Endodermal cell (in vitro differentiated cells): ENCODE measurements around the gene CETP. TPM values are rescaled to one million over a fixed set of nuclear protein-coding genes. Genes with fewer than 3 reads are reported as not detected.

Experiments
- DNase-seq: peaks from one replicate; pipeline ENCODE4 v3.0.0-alpha.2; 2017
- H3K27ac ChIP-seq: 2 replicates; pipeline ENCODE4 v1.5.1; 2013; ENCODE audit warnings: mild to moderate bottlenecking, low read depth, low read length, moderate library complexity
- H3K27me3 ChIP-seq: 2 replicates; pipeline ENCODE4 v1.6.1; 2013; ENCODE audit warnings: mild to moderate bottlenecking, low read length, moderate library complexity; ENCODE audit not compliant: insufficient read depth, control insufficient read depth, poor library complexity, severe bottlenecking
- H3K36me3 ChIP-seq: 2 replicates; pipeline ENCODE4 v1.7.0; 2013; ENCODE audit warnings: mild to moderate bottlenecking, low read length, moderate library complexity; ENCODE audit not compliant: control insufficient read depth, insufficient read depth
- H3K4me1 ChIP-seq: one replicate; pipeline ENCODE4 v1.7.0; 2013; ENCODE audit warnings: low read length; ENCODE audit not compliant: control insufficient read depth, insufficient read depth
- H3K4me3 ChIP-seq: 2 replicates; pipeline ENCODE4 v1.5.1; 2013; ENCODE audit warnings: mild to moderate bottlenecking, low read length, moderate library complexity
- H3K9ac ChIP-seq: 2 replicates; pipeline ENCODE4 v1.6.1; 2013; ENCODE audit warnings: mild to moderate bottlenecking, low read length, moderate library complexity; ENCODE audit not compliant: poor library complexity, severe bottlenecking; ENCODE audit errors: extremely low read depth
- H3K9me3 ChIP-seq: 2 replicates; pipeline ENCODE4 v1.6.1; 2013; ENCODE audit warnings: mild to moderate bottlenecking, low read length, moderate library complexity; ENCODE audit not compliant: control insufficient read depth
- H3K27ac Mint-ChIP-seq: 2 replicates; pipeline ENCODE4 v1.8.0; 2020; ENCODE audit warnings: mixed read lengths
- H3K27me3 Mint-ChIP-seq: 2 replicates; pipeline ENCODE4 v1.8.0; 2021; ENCODE audit warnings: mild to moderate bottlenecking, mixed read lengths; ENCODE audit not compliant: insufficient read depth
- H3K36me3 Mint-ChIP-seq: 2 replicates; pipeline ENCODE4 v1.8.0; 2020; ENCODE audit warnings: low read depth, mixed read lengths
- H3K4me1 Mint-ChIP-seq: 2 replicates; pipeline ENCODE4 v1.8.0; 2020; ENCODE audit warnings: mixed read lengths
- H3K4me3 Mint-ChIP-seq: 2 replicates; pipeline ENCODE4 v1.8.0; 2020; ENCODE audit warnings: mild to moderate bottlenecking, moderate library complexity, mixed read lengths
- H3K9me3 Mint-ChIP-seq: 2 replicates; pipeline ENCODE4 v1.8.0; 2020; ENCODE audit warnings: mild to moderate bottlenecking, mixed read lengths
- WGBS, 2 experiments: methylation state at CpG; one replicate each; pipeline versions ENCODE4 v1.1.5 to v1.1.7; 2013; ENCODE audit warnings: missing lambda C conversion rate in 2 of 2, mixed read lengths in 1 of 2; ENCODE audit not compliant: insufficient coverage in 1 of 2, insufficient read length in 1 of 2; 5-methylcytosine and 5-hydroxymethylcytosine counted together
- total RNA-seq, 2 donors: library from RNA; stranded (reverse); fragmentation: NEBNext Ultra II Directional in 1 of 2; extraction: Animal tissue kit (Norgen Biotek cat#: 25700) in 1 of 2; gene quantifications; 2 replicates in 1 of 2; 3 replicates in 1 of 2; pipeline ENCODE4 v1.2.1, GENCODE V29; 2021
- TF ChIP-seq, protein P1 (sequence below): fragments of 200-600 bp; sonication (generic); conservative IDR thresholded peaks from 2 replicates; pipeline ENCODE4 v1.5.0; 2021; ENCODE audit warnings: antibody characterized with exemption, mild to moderate bottlenecking

The CETP gene
- total RNA-seq, 2 donors from 2014 or later = not detected

DNA sequence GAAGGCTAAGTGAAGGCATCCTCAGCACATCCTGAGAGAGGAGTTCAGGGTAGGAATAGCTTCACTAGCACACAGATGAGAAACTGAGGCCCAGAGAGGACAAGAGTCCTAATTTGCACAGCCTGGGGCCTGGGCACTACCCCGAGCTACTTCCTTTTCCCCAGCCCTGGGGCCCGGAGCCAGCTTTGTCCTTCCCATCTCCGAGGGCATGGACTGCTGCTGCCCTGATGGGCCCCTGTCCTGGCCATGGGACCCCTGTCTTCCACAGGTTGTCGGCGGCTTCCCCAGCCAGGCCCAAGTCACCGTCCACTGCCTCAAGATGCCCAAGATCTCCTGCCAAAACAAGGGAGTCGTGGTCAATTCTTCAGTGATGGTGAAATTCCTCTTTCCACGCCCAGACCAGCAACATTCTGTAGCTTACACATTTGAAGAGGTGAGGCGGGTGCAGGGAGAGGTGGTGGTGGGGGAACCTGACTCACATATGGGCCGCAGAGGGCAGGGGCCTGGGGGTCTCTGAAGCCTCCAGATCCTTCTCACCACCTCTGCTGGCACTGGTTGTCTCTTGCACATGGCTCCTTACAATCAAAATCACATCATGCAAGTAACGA, 16.2 kb downstream of the CETP start:
- H3K27ac Mint-ChIP-seq = no peak overlapping the region
- H3K27me3 Mint-ChIP-seq = peaks cover 10% of the 10 kb centered on the region
- H3K4me3 ChIP-seq = no peak overlapping the region
- H3K9me3 Mint-ChIP-seq = peaks cover 7% of the 10 kb centered on the region
- H3K36me3 Mint-ChIP-seq = no peaks in the 10 kb centered on the region
- H3K27ac ChIP-seq = no peak overlapping the region
- TF ChIP-seq, protein P1, sequence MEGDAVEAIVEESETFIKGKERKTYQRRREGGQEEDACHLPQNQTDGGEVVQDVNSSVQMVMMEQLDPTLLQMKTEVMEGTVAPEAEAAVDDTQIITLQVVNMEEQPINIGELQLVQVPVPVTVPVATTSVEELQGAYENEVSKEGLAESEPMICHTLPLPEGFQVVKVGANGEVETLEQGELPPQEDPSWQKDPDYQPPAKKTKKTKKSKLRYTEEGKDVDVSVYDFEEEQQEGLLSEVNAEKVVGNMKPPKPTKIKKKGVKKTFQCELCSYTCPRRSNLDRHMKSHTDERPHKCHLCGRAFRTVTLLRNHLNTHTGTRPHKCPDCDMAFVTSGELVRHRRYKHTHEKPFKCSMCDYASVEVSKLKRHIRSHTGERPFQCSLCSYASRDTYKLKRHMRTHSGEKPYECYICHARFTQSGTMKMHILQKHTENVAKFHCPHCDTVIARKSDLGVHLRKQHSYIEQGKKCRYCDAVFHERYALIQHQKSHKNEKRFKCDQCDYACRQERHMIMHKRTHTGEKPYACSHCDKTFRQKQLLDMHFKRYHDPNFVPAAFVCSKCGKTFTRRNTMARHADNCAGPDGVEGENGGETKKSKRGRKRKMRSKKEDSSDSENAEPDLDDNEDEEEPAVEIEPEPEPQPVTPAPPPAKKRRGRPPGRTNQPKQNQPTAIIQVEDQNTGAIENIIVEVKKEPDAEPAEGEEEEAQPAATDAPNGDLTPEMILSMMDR = no peak
- no peaks in the 10 kb centered on the region for H3K4me1 ChIP-seq
- 87 to 91% methylated on average over 8 to 11 of the region's 11 CpGs for WGBS, 2 experiments
- no peak overlapping the region for H3K9ac ChIP-seq
- no peak for DNase-seq
- H3K4me1 Mint-ChIP-seq = no peaks in the 10 kb centered on the region
- H3K4me3 Mint-ChIP-seq = no peak overlapping the region
- H3K36me3 ChIP-seq = no peaks in the 10 kb centered on the region
- no peaks in the 10 kb centered on the region for H3K27me3 ChIP-seq
- H3K9me3 ChIP-seq = no peaks in the 10 kb centered on the region

GRCh38 chr16:56980201-56980535, 18.4 kb downstream of the CETP start:
- no peak for DNase-seq
- TF ChIP-seq, protein P1 = no peak
- H3K4me1 ChIP-seq = no peaks in the 10 kb centered on the region
- 90 to 92% methylated on average over 3 to 4 of the region's 4 CpGs for WGBS, 2 experiments
- H3K4me3 ChIP-seq = no peak overlapping the region
- H3K27me3 ChIP-seq = no peaks in the 10 kb centered on the region
- Mint-ChIP-seq H3K4me3 (no peak overlapping the region), H3K9me3 (no peaks in the 10 kb centered on the region), H3K27me3 (peaks cover 11% of the 10 kb centered on the region), H3K36me3 (no peaks in the 10 kb centered on the region), H3K4me1 (peaks cover 6% of the 10 kb centered on the region), H3K27ac (no peak overlapping the region)
- no peaks in the 10 kb centered on the region for H3K9me3 ChIP-seq
- H3K36me3 ChIP-seq = no peaks in the 10 kb centered on the region
- H3K27ac ChIP-seq = no peak overlapping the region
- H3K9ac ChIP-seq = no peak overlapping the region

GRCh38 chr16:56980792-56981724, 19.3 kb downstream of the CETP start:
- H3K27me3 ChIP-seq = no peaks in the 10 kb centered on the region
- Mint-ChIP-seq H3K27ac (no peak overlapping the region), H3K4me1 (peaks cover 6% of the 10 kb centered on the region), H3K27me3 (peaks cover 6% of the 10 kb centered on the region), H3K4me3 (no peak overlapping the region), H3K36me3 (no peaks in the 10 kb centered on the region), H3K9me3 (no peaks in the 10 kb centered on the region)
- WGBS, 2 experiments = 84 to 91% methylated on average over 9 to 16 of the region's 16 CpGs
- TF ChIP-seq, protein P1 = no peak
- H3K36me3 ChIP-seq = no peaks in the 10 kb centered on the region
- H3K27ac ChIP-seq = no peak overlapping the region
- no peaks in the 10 kb centered on the region for H3K4me1 ChIP-seq
- no peak for DNase-seq
- H3K4me3 ChIP-seq = no peak overlapping the region
- H3K9me3 ChIP-seq = no peaks in the 10 kb centered on the region
- no peak overlapping the region for H3K9ac ChIP-seq
